Activated CD8-positive, alpha-beta memory T cell treated with anti-CD3 and anti-CD28 coated beads, Interleukin-2, amount 50 U/mL, for 48 hours (primary cell): ENCODE measurements around the gene C12orf43.

Experiments
- DNase-seq: peaks from one replicate; pipeline ENCODE4 v3.0.0-alpha.2; 2020

C12orf43 gene

GRCh38 chr12:121030576-121031212 is 14.4 kb upstream of the C12orf43 start:
- no peak for DNase-seq

GRCh38 chr12:121026274-121027045 is 10.2 kb upstream of the C12orf43 start:
- no peak for DNase-seq

- no peak for DNase-seq
Observed at GRCh38 chr12:121025442-121026226, 9.3 kb upstream of the C12orf43 start.

GRCh38 chr12:121023799-121024198 is 7.5 kb upstream of the C12orf43 start:
- DNase-seq = no peak

GRCh38 chr12:121022713-121023112 is 6.4 kb upstream of the C12orf43 start:
- no peak for DNase-seq

- no peak for DNase-seq
Observed at GRCh38 chr12:121021754-121022153, 5.5 kb upstream of the C12orf43 start.

- no peak for DNase-seq
Observed at GRCh38 chr12:121018860-121019617, 2.8 kb upstream of the C12orf43 start.

GRCh38 chr12:121017966-121018491 is 1.7 kb upstream of the C12orf43 start:
- DNase-seq = no peak

GRCh38 chr12:121013715-121014114 is 2.6 kb downstream of the C12orf43 start:
- no peak for DNase-seq

- no peak for DNase-seq
Observed at GRCh38 chr12:121011820-121012219, 4.5 kb downstream of the C12orf43 start.

GRCh38 chr12:121010860-121011259 is 5.4 kb downstream of the C12orf43 start:
- DNase-seq = no peak

GRCh38 chr12:121009741-121010140 is 6.5 kb downstream of the C12orf43 start:
- DNase-seq = no peak

- DNase-seq = no peak
Observed at GRCh38 chr12:121008347-121009098, 7.8 kb downstream of the C12orf43 start.

GRCh38 chr12:121005346-121005815 is 10.9 kb downstream of the C12orf43 start:
- DNase-seq = peak; percentile 72

GRCh38 chr12:121004253-121004815 is 12.0 kb downstream of the C12orf43 start:
- no peak for DNase-seq

GRCh38 chr12:121003650-121004049 is 12.6 kb downstream of the C12orf43 start:
- no peak for DNase-seq

GRCh38 chr12:121001841-121002483 is 14.3 kb downstream of the C12orf43 start:
- no peak for DNase-seq

GRCh38 chr12:121001060-121001459 is 15.2 kb downstream of the C12orf43 start:
- no peak for DNase-seq

GRCh38 chr12:121000530-121000929 is 15.8 kb downstream of the C12orf43 start:
- DNase-seq = no peak

- no peak for DNase-seq
Observed at GRCh38 chr12:120999191-121000120, 16.8 kb downstream of the C12orf43 start.
